Skin of body (tissue), 2 donors: ENCODE measurements around the gene MXD4. TPM values are rescaled to one million over a fixed set of nuclear protein-coding genes. Genes with fewer than 3 reads are reported as not detected.

ENCODE experiments used
- DNase-seq: peaks from one replicate; lab custom pipeline; 2025; lab: John Stamatoyannopoulos, UW
- total RNA-seq: library from RNA; depleted of rRNA; stranded (reverse); fragments of >200 nt; gene quantifications from one replicate; pipeline ENCODE4 v1.2.3, GENCODE V29; 2014

MXD4 gene
- total RNA-seq, 1 donor from 2014 or later: 17.0 TPM

- peak; percentile 39 for DNase-seq
Observed at GRCh38 chr4:2292646-2293108, 30.8 kb upstream of the MXD4 start.

DNA sequence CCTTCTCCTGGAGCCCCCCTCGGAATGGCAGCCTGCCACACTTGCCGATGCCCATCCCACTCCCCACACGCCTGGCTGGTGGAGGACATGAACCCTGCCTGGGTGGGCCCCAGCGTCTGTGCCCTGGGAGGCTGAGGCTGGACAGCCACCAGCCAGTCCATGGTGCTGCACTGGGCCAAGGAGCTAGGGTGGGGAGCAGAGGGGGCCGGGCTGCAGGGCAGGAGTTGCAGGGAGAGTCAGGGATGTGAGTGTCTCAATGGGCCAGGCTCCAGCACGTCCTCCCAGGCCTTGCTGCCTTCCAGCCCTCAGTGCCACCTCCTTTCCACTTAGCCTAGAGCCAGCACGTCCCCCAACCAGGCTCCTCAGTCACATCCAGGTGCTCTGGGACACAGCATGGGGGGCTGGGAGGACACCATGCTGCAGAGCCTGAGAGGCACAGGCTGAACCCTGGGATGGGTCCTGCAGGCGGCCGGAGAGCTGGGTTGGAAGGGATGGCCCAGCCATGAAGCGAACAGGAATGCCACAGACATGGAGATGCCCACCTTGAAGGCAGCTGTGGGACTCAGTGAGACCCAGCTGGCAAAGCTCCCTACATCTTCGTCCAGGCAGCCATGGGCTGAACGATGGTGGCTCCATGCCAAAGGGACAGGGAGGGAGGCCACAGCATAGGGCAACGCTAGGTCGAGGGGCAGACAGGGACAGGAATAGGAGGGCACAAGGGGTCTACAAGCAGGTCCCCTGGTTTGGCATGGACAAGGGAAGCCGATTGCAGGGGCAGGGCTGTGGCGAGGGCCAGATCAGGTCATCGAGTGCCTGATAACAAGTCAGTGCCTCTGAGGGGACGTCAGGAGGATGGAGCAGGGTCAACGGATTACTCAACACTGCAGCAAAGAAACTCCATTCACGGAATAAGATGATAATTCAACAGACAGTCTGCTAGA lies 30.1 kb upstream of the MXD4 start:
- no peak for DNase-seq

DNA sequence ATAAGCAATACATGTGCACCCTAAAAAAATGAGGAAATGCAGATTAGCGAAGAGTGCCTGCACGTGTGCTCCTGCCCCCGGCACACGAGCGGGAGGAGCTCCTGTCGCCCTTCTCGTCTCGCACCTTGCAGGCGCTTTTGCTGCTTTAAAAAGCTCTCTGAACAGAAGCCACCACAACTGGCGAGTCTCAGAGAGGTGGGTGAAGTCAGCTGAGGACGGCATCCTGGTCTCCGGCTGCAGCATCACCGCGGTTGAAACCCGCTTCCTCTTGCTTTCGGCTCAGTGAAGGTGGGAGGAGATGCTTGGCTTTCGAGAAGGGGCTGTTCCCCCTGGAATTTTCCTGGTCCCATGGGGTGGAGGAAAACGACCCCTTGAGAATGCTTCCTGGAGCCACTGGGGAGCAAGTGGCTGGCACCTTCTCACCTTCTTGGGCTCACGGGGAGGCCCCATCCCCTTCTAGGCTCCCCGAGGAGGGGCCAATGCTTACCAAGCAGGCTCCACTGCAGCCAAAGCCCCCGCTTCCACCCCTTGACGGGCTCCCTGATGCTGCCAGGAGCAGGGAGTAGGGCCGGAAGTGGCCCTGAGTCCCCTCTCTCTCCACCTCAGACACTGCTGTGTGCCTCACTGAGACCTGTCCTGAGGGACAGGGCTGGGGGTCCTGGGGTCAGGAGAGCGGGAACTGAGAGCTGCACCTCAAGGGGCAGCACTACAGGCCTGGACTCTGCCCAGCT lies 29.2 kb upstream of the MXD4 start:
- no peak for DNase-seq

- DNase-seq: no peak
Observed at GRCh38 chr4:2290488-2290887, 28.6 kb upstream of the MXD4 start.

DNA sequence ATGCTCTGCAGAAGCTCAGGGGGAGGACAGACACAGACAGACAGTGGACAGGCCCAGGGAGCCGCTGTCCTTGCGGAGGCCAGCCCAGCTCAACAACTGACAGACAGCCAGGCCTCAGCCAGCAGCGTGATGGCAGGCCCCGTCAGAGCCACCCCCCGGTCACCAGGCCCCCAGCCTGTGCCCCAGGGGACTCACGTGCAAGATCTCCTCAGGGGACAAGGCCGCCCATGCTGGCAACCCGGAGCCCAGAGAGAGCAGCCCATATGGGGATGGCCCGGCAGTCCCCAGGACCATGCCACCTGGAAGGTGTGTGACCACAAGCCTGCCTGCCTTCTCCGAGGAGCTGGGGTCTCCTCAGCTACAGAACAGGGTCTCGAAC lies 28.0 kb upstream of the MXD4 start:
- no peak for DNase-seq

DNA sequence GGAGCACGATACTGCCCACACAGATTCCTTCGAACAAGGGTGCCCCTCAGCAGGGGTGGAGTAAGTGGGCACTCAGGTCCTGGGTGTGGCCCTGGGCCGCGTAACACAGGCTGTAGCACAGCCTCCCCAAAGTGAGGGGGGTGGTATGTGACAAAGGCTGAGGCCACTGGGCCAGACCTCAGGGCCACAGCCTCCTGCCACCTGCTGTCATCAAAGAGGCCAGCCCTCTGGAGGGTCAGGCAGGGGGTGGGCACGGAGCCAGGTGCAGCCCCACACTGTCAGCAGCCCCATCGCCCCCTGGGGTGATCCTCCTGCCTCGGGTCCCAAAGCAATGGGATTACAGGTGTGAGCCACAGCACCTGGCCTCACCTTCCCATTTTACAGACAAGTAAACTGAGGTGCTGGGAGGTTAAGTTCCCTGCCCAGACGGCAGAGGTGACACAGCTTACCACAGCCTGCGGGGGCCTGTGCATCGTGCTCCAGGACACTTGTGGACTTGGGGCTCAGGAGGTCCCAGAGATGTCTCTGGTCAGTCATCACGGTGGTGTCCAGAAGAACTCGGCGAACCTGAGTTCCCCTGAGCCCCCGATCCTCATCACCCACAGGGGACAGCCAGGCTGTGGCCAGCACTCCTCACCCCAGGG lies 27.5 kb upstream of the MXD4 start:
- DNase-seq: no peak

- DNase-seq: no peak
Observed at GRCh38 chr4:2288051-2288541, 26.2 kb upstream of the MXD4 start.

DNA sequence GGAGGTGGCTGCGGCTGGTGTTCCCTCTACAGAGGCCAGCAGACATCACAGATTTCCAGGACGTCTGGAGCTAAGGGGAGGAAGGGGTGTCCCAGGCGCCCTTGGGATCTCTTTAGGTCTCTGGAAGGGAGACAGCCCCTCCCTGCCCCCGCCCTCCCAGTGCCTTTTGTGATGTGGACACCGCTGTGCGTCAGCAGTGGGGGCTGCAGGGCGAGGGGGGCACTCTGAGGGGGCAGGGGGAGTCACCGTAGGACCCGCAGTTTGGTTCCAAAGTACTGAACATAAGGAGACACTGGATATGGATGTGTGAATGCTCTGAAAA lies 25.6 kb upstream of the MXD4 start:
- DNase-seq: no peak

- no peak for DNase-seq
Observed at GRCh38 chr4:2286904-2287593, 25.1 kb upstream of the MXD4 start.

- no peak for DNase-seq
Observed at GRCh38 chr4:2285613-2286381, 23.9 kb upstream of the MXD4 start.

DNA sequence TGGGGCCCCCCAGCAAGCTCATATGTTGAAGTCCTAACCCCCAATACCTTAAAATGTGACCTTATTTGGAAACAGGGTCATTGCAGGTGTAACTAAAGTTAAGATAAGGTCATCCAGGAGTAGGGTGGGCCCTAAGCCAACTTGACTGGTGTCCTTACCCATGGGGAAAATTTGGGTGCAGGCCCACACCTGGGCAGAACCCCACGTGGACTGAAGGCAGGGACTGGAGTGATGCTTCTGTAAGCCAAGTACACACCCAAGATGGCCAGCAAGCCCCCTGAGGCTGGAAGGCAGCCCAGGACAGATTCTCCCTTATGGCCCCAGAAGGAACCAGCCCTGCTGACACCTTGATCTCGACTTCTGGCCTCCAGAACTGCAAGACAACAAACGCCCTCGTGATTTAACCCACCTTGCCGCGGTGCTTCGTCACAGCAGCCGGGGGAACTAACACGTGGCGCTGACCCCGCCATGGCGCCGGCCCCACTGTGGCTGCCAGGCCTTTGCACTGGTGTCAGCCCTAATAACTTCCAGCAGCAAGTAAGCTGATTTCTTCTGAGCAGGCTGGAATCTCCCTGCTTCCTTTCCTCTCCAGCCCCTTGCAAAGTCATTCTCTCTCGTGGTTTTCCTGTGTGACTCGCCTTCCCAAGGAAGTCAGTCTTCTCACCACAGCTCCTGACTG lies 23.2 kb upstream of the MXD4 start:
- DNase-seq: no peak

GRCh38 chr4:2284161-2284933 lies 22.4 kb upstream of the MXD4 start:
- DNase-seq: no peak

DNA sequence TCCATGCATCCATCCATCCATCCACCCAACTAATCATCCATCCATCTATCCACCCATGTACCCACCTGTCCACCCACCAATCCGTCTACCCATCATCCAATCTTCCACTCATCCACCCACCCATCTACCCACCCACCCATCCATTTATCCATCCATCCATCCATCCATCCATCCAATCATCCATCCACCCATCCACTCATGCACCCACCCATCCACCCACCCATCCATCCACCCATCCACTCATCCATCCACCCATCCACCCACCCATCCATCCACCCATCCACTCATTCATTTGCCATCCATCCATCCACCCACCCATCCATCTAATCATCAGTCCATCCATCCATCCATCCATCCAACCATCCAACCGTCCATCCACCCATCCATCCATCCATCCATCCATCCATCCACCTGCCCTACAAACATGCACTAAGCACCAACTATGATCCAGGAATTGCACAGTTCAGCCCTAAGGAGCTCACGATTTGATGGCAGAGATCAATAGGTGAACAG lies 21.3 kb upstream of the MXD4 start:
- no peak for DNase-seq

DNA sequence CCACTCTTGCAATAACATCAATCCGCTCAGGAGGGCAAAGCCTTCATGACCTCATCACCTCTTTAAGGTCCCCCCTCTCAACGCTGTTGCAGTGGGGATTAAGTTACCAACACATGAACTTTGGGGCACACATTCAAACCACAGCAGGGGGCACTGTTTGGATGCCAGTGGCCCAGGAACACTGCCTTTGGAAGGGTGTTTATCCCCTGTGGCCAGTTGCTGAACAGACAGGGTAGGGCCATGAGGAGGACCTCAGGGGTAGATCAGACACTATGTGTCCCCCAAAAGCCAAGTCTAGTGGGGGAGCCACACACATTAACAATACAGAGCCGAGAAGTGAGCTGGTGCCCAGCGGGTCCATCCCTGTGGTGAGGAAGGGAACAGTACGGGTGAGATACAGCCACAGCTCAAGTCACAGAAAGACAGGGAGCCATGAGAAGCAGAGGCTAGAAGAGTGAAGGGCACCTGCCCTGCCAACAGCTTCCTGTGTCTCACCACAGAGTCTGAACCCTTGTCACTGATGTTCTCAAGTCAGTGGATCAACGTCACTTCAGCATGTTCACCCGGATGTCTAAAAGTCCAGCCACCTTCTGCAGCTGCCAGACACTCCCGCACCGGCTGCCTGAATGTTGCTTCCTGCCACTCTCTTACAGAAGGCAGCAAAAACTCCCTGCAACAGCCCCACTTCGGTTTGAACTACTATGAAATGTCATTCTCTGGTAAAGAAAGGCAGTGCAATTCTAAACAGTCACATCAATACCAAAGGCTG lies 19.9 kb upstream of the MXD4 start:
- no peak for DNase-seq

DNA sequence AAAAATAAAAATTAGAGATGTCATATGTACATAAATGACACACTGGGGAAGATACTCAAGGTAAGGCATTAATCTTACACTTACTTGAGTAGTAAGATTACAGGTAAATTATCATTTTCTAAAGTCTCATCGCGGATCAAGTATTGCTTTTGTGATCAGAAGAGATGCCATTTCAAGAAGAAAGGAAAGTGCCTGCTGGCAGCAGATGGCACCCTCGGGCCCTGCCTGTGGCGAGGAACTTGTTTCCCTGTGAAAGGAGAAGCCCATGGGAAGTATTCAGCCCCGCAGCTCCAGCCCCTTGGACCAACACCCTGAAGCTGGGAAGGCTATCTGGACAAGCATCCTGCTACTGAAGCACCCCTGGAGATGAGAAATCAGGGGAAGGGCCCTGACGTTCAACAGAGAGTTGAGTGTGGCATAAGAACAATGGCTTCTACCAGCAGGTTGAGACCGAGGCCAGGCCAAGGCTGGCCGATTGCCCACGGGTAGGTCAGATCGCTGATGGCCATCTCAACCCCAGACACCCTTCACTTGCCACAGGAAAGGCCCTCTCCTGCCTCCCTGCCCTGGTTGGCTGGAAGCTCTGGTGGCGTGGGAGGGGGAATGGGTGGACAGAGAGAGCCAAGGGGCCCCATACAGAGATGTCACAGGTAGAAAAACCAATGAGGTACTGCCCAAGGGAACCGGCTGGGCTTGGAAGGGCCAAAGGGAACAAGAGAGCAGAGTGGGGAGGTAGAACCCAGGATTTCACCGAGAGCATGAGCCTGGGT lies 18.8 kb upstream of the MXD4 start:
- no peak for DNase-seq

DNA sequence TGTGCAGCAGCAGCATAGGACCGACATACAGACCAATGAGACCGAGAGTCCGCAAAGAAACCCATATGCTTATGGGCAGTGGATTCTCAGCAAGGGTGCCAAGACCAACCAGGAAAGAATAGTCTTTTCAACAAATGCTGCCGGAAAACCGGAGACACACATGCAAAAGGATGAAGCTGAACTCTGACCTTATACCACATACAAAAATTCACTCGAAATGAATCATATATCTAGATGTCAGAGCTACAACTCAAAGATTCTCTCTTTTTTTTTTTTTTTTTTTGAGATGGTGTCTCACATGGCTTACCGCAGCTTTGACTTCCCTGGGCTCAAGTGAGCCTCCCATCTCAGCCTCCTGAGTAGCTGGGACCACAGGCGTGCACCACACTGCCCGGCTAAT lies 16.0 kb upstream of the MXD4 start:
- DNase-seq: no peak

DNA sequence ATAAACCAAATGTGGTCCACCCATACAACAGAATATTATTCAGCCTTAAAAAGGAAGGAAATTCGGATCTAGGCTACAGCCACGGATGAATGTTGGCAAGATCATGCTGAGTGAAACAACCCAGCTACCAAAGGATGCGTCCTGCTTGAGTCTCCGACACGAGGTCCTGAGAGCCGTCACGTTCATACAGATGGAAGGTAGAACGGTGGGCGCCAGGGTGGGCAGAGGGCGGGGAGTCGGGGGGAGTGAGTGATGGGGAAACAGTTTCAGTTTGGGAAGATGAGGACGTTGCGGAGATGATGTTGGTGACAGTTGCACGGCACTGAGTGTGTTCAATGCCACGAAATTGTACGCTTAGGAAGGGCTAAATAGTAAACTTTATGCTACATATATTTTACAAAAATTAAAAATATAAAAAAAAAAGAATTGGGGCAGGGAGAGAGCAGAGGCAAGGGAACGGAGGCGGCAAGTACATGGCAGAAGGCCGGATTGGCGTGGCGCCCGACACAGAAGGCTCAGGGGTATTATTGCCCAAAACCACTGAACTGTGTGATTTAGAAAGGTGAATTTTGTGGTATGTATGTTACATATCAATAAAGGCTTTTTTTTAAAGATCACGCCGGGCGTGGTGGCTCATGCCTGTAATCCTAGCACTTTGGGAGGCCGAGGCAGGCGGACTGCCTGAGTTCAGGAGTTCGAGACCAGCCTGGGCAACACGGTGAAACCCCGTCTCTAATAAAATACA lies 14.8 kb upstream of the MXD4 start:
- DNase-seq: no peak
